GM18951 (cell line): ENCODE results near the gene CNOT4.
"Not testable (repeated sequence)": the region's sequence is repeated elsewhere in the genome, so short reads cannot be mapped to it uniquely, and the experiment has no call there.

Source experiments
- POLR2A ChIP-seq: IDR thresholded peaks from 4 replicates; pipeline ENCODE4 v1.6.1; 2011; ENCODE audit warnings: mild to moderate bottlenecking; ENCODE audit not compliant: insufficient read length, insufficient read depth; ENCODE audit errors: extremely low read depth
- in situ Hi-C: fragments of 300-500 bp; cut with MboI; formaldehyde crosslinking; loops from one replicate; pipeline ENCODE4 v1.12.0; 2022; ENCODE audit warnings: low sequenced_read_pairs, mixed read lengths, inconsistent platforms; ENCODE audit not compliant: unreplicated experiment

CNOT4 gene

DNA sequence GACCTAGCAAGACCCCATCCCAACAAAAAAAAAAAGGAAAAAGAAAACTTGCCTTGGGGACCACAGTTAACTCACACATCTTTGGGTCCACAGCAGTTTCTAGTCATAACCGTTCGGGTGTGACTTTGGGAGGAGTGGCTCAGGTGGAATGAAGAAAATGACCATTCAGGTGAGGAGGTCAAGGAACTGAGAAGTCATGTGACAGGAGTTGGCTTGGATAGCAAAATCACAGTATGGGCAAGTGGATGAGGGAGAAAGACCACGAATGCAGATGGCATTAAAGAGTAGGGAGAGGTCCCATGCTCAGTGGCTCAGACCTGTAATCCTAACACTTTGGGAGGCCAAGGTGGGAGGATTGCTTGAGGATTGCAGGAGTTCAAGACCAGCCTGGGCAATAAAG lies 17.1 kb upstream of the CNOT4 start:
- in situ Hi-C loops: no loop called here
- no peak for TF ChIP-seq POLR2A

DNA sequence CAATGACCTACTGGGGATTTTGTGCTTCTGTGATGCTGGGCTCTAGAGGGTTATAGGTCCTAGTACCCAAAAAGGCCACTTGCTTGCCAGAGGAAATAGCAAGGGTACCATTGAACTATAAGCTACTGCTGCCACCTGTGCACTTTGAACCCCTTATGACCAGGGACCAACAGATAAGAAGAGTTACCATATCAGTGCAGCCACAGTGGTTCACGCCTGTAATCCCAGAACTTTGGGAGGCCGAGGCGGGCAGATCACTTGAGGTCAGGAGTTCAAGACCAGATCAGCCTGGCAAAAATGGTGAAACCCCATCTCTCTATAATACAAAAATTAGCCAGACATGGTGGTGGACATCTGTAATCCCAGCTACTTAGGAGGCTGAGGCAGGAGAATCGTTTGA lies 15.5 kb upstream of the CNOT4 start:
- in situ Hi-C loops: no loop called here

DNA sequence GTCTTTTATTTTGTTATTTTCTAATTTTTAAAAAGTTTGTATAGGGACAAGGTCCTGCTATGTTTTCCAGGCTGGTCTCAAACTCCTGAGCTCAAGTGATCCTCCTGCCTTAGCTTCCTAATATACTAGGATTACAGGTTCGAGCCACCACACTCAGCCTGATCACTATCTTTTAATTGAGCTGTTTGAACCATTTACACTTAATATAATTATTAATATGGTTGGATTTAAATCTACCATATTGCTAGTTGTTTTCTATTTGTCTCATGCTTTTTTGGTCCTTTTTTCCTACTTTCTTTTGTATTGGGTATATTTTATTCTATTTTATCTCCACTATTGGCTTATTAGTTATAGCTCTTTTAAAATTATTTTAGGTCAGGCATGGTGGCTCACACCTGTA lies 13.2 kb upstream of the CNOT4 start:
- in situ Hi-C loops: no loop called here

More for the DNA sequence above, 15.5 kb upstream of the CNOT4 start:
- TF ChIP-seq POLR2A: no peak

DNA sequence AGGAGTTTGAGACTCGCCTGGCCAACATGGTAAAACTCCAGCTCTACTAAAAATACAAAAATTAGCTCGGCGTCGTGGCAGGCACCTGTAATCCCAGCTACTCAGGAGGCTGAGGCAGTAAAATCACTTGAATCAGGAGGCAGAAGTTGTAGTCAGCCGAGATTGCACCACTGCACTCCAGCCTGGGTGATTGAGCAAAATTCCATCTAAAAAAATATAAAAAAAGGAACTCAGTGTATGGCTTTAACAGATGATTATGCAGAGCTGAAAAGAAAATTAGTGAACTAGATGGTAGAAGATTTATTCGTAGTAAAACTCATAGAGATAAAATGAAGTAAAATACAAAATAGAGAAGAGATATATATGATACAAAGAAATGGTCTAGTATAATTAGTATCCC lies 12.6 kb upstream of the CNOT4 start:
- no peak for TF ChIP-seq POLR2A
- in situ Hi-C loops: no loop called here

More for the DNA sequence above, 13.2 kb upstream of the CNOT4 start:
- no peak for TF ChIP-seq POLR2A

DNA sequence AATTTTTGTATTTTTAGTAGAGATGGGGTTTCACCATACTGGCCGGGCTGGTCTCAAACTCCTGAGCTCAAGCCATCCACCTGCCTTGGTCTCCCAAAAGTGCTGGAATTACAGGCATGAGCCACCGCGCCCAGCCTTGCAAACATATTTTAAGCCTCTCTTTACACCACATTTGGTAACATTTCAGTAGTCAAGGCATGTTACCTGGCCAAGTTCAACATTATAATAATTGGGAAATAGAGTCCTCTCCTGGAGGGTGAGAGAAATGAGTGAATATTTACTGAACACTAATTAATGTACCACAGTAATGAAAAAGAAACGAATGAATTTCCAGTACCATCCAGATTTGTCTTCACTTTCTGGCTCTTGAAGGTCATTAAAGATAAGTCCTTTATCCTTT lies 10.0 kb upstream of the CNOT4 start:
- no peak for TF ChIP-seq POLR2A
- in situ Hi-C loops: no loop called here

DNA sequence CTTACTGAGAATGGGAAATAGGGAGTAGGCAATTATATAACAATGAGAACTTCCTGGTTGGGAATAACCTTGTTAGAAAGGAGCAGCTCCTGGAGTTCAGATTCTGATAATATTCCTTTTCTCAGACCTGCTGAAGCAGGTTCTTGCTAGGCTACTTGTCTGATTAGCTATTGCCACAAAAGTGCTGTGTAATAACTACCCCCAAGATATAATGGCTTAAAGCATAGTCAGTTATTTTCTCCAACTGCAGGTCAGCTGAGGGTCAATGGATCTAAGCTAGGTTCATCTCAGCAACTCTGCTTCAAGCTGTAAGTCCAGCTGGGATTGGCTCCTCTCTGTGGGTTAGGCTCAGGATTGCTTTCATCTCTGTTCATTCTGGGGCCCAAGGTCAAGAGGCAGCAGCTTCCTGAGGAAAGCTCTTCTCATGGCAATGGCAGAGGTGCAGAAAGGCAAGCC lies 9.4 kb upstream of the CNOT4 start:
- TF ChIP-seq POLR2A: no peak
- in situ Hi-C loops: no loop called here

DNA sequence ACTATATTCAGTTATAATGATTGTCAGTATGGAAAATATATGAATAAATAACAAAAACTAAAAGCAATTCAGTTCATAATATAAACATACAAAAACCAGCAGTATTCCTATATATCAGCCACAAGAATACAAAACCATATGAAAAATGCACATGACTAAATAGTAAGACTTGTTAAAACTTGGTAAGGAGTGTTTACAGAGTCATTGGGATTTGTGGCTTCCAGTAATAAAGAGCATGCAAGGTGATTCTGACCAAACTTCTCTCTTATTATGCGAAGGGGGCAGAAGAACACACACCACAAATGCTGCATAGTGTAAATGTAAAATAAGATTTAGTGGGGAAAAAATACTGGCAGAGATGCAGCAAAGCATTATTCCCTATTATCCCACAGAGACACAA lies 8.8 kb upstream of the CNOT4 start:
- in situ Hi-C loops: no loop called here
- TF ChIP-seq POLR2A: no peak

DNA sequence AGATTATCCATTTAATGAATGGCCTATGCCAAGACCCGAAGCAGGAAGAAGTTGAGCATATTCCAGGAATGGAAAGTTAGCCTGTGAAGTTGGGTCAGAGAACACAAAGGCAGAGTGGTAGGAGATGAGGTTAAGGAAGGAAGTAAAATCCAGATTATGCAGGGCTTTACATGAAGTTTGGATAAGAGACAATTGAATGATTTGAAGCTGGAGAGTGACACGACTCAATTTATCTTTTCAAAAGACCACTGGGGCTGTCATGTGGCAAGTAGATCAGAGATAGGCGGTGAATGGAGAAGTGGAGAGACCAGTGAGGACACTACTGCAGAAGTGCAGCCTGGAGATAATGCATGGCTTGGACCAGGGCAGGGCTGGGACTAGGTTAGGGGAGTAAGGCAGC lies 7.2 kb upstream of the CNOT4 start:
- no peak for TF ChIP-seq POLR2A

DNA sequence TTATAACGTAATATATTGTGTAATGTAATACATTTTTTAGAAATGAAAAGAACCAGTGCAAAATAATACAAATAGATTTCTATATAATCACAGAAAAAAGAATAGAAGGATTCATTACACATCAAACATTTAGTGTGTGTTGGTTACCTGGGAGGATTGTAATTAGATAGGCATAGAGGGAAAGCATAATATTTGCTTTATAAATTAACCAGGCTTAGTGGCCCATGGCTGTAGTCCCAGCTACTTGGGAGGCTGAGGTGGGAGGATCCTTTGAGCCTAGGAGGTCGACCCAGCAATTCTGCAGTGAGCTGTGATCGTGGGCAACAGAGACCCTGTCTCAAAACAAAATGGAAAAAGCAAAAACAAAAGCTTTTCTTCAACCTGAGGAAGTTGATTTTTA lies 5.0 kb upstream of the CNOT4 start:
- in situ Hi-C loops: no loop called here
- no peak for TF ChIP-seq POLR2A

More for the DNA sequence above, 7.2 kb upstream of the CNOT4 start:
- in situ Hi-C loops: no loop called here

DNA sequence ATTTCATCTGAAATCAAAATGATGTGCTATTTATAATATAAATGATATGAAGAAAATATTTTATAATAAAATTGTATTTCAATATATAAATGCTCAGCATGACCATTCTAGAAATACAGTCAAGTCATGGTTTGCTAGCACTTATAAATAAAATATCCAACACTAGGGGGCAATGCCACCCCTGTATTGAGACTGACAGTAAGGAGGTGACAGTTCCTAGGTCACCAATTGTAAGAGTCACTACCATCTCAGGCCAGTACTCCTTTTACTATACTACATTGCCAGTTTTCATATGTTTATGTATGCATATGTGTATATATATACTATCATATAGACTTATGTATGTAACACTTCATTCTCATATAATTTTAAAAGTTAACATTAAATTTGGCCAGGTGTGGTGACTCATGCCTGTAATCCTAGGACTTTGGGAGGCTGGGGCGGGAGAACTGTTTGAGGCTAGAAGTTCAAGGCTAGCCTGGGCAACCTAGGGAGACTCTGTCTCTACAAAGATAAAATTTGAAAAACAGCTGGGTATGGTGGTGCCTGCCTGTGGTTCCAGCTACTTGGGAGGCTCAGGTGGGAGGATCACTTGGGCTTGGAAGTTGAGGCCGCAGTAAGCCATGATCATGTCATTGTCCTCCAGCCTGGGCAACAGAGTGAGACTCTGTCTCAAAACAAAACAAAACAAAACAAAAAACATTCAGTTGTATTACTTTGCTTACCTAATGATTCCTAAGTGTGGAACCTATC lies 2.4 kb upstream of the CNOT4 start:
- in situ Hi-C loops: no loop called here
- TF ChIP-seq POLR2A: no peak

DNA sequence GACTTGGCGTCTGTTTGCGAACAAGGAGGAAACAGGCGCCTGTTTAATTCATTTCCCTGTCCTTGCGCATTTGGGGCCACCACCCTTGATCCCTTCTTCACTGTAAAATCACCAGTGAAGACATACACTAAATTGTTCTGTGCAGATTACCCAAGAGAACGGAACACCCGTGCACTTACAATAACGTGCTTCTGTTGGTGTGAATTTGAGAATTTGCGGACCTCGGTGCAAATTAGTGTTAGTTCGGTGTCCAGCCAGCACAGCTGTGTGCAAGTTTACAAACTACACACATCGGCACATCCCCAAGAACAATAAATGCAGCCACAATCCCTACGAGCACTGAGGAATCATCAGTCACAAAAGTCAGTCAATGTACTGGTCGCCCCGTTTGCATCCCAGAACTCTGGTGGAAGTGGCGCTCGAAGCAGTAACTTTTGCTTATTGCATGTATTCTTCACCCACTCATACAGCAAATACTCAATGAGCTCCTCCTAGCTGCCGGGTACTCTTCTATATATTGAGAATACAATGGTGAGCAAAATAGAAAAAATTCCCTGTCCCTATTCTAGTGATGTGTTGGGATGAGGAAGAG lies 786 bp upstream of the CNOT4 start:
- in situ Hi-C loops: no loop called here
- TF ChIP-seq POLR2A: no peak

DNA sequence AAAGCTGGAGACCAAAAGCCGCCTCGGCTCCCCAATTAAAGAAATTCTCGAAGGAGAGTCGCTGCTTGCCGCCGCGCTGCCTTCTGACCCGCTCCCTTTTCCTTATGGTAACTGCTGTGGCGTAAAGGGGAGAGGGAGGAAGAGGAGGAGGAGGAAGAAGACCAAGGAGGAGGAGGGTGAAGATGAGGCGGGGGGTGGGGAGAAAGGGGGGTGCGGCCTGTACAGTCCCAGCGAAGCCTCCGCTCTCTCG lies 388 bp downstream of the CNOT4 start:
- in situ Hi-C loops: no loop called here
- TF ChIP-seq POLR2A: no peak

DNA sequence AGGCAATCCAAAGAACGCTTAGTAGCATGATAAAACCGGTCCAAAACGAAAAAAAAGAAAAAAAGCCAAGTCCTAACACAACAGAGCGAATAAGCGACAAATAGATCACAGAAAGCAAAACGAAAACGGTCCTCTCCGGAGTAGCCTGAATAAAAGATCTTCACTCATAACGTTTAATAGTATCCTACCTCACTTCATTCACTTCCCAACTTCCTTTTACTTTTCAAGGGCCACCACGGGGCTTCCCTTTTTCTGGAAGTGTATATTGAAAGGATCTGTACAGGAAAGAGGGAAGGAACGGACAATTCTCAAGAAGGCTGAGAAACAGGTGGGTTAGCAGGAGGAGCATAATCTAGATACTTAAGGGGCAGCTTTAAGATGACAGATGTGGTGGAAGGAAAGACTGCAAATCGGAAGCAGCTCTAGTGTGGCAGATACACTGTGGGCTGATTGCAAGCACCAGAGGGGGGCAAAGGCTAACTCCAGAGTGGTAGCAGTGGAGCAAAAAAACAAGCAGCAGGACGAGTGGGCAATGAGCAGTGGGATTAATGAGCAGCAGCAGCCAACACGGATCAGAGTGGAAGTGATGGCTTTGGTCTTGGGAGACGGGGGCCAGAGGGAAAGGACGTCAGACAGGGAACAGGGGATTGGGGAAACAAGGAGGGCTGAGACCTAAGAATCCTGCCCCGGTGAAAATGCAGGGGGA lies 866 bp downstream of the CNOT4 start:
- in situ Hi-C loops: no loop called here
- peak; percentile 31 for TF ChIP-seq POLR2A

DNA sequence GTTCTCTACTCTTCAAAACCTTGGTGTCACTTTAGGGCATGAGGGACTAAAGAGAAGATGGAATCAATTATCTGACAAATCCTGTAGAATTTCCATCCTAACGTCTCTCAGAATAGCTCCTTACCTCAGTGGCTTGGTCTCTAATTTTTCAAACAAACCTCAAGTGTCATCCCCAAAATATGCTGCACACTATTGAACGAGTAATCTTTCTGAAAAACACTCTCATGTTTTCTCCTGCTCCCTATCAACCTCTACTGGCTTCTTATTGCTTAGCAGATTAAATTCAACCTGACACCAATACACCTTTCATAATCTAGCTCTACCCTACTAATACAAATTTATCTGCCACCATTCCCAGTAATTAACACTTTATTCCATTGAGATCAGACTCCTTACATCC lies 8.5 kb downstream of the CNOT4 start:
- TF ChIP-seq POLR2A: no peak
- in situ Hi-C loops: no loop called here

DNA sequence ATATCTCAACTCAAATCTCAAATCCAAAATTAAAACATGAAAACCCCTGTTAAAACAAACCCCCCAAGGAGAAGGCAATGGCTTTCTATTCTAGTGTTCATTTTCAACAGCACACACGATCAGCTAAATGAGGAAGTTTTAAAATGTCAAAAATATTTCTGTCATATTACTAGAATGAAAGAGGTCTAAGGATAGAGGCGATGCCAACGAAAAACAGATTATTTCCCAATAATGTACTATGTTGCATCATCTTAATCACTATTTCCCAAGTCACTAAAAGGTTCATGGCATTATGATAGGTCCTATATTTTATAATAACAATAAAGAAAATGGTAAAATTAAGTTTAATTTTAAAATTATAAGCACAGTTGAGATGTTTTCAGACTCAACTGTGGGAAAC lies 10.1 kb downstream of the CNOT4 start:
- no peak for TF ChIP-seq POLR2A
- in situ Hi-C loops: no loop called here

DNA sequence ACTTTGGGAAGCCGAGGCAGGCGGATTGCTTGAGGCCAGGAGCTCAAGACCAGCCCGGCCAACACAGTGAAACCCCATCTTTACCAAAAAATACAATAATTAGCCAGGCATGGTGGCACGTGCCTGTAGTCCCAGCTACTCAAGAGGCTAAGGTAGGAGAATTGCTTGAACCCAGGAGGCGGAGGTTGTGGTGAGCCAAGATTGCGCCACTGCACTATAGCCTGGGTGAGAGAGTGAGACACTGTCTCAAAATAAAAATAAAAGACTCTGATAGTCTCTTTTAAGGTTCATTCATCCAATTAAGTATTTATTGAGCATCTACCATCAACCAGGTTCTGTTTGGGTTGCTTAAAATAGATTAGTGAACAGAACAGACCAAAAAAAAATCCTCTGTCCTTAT lies 12.7 kb downstream of the CNOT4 start:
- in situ Hi-C loops: not testable (repeated sequence)
